GM12891 (cell line): ENCODE measurements around the gene FGD2.
A peak's percentile ranks its signal among the peaks of the same experiment; 100 is the strongest.

Source experiments
- DNase-seq: peaks from one replicate; pipeline ENCODE4 v3.0.0; 2011; ENCODE audit warnings: low spot score; ENCODE audit not compliant: insufficient read length
- FAIRE-seq: peaks from 2 replicates; lab custom pipeline; 2011; peaks lifted over from hg19 to GRCh38; lab: Jason Lieb, UNC
- PAX5 ChIP-seq: IDR thresholded peaks from 2 replicates; pipeline ENCODE4 v1.6.1; 2011; ENCODE audit warnings: low read length, moderate library complexity, mild to moderate bottlenecking; ENCODE audit not compliant: insufficient read depth, severe bottlenecking
- POLR2A ChIP-seq: IDR thresholded peaks from 2 replicates; pipeline ENCODE4 v1.6.1; 2011; ENCODE audit warnings: low read depth, low read length, control low read depth
- POLR2AphosphoS5 ChIP-seq: IDR thresholded peaks from 2 replicates; pipeline ENCODE4 v1.6.1; 2011; ENCODE audit warnings: low read depth, low read length, control low read depth
- POU2F2 ChIP-seq: IDR thresholded peaks from 2 replicates; pipeline ENCODE4 v1.6.1; 2011; ENCODE audit warnings: low read depth, mild to moderate bottlenecking, control low read depth, low read length, moderate library complexity
- SPI1 ChIP-seq: IDR thresholded peaks from 2 replicates; pipeline ENCODE4 v1.6.1; 2011; ENCODE audit warnings: low read depth, low read length, control low read depth
- TAF1 ChIP-seq: IDR thresholded peaks from 2 replicates; pipeline ENCODE4 v1.6.1; 2011; ENCODE audit warnings: low read depth, low read length, control low read depth

The FGD2 gene

DNA sequence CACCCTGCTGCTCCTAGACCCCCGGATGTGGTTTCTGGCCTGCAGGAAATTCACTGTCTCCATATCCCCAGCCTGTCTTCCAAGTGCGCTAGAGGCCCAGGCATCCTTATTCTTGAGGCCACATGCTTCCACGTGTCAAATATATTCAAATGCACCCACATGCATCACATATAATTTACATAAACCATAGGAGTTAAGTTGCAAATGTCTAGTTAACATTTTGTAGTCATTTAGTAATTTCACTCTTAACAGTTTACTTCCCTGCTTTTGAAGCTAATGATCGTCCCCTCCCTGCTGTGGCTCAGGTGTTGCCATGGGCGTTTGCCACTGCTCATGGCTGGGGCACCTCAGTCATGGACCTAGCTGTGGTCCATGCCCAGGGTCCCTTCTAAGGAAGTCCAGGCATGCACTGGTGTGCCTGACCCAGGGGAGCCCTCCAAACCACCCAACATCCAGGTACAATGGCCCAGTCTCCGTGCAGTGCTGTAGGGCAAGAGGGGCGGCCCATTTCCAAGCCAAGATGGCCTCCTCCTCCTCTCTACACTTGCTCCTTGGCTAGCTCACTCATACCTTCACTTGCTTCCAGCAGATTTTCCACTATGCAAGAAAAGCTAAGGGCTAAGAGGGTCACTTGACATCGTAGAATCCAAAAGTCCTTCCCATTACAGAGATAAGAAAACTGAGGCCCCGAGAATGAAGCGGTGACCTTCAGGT lies 42.4 kb downstream of the FGD2 start:
- no peak for FAIRE-seq
- no peak for DNase-seq
- TF ChIP-seq PAX5 (no peak), POLR2A (no peak), POU2F2 (no peak), TAF1 (no peak), POLR2AphosphoS5 (no peak)

DNA sequence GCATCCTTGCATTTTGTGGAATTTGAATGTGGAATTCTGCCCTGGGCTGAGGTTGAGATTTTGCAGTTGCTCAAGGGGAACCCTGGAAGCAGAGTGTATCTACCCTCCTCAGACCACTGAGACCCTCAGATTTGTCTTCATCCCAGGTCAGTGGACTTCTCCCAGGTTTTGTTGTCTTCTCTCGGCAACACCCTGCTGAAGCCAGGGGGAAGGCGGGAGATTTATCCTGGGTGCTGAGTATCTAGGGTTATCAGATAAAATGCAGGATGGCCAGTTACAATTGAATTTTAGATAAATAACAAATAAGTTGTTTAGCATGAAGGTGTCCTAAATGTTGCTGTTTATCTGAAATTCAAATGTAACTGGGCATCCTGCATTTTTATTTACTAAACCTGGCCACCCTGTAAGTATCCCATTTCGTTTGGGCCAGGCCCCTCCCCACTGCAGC lies 43.0 kb downstream of the FGD2 start:
- FAIRE-seq (no peak), DNase-seq (no peak)
- TF ChIP-seq SPI1 (no peak), TAF1 (no peak)

- no peak for DNase-seq
- TF ChIP-seq SPI1 (no peak), POLR2A (no peak), POLR2AphosphoS5 (no peak), PAX5 (no peak), POU2F2 (no peak), TAF1 (0 out of 2 replicates have a peak, but pooled peaks have one; percentile 22)
- FAIRE-seq: peak; percentile 80
Measured at GRCh38 chr6:37048851-37049757, 43.6 kb downstream of the FGD2 start.

- DNase-seq: no peak
- TF ChIP-seq POLR2AphosphoS5 (no peak), POLR2A (no peak), POU2F2 (no peak), TAF1 (no peak), SPI1 (no peak)
- no peak for FAIRE-seq
Measured at GRCh38 chr6:37049758-37050044, 44.2 kb downstream of the FGD2 start.

DNA sequence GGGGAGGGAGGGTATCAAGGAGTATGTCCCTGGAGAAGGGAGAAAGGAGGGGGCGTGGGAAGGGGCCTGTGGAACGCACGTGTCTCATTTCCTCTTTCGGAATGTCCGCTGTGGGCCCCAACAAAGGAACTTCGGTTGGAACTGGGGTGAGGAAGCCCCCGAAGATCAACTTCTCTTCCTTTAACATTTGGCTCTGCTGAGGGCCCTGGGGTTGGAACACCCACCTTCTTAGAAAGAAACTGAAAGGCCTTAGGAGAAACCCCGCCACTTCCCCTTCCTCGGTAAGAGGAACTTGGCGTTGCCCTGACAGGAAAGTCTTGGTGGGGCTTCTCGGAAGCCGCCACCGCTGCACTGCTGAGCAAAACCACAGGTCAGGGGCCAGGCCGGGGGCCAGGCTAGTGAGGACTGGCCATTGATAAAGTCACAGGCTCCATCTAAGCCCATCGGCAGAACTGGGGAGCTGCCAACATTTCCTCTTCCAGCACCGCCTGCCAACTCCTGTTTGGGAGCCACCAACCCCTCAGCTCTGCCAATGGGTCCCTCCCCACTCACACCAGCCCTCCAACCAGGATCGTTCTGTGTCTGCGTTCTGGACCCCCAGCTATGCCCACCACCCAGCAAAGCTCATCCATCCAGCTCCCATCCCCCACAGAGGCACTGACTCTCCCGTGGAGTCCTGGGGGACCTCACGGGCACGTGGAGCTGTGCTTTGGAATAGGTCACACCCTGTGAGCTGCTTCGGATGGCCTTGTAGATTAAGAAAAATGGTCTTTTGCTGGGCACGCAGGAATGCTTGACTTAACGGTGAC lies 44.8 kb downstream of the FGD2 start:
- FAIRE-seq (no peak), DNase-seq (peak; percentile 71)
- no peak for TF ChIP-seq POLR2AphosphoS5
- TF ChIP-seq SPI1: peak; percentile 89
- peak; percentile 26; the same call in 1 of the 2 replicates for TF ChIP-seq POU2F2
- no peak for TF ChIP-seq PAX5
- TF ChIP-seq TAF1: no peak
- no peak for TF ChIP-seq POLR2A

DNA sequence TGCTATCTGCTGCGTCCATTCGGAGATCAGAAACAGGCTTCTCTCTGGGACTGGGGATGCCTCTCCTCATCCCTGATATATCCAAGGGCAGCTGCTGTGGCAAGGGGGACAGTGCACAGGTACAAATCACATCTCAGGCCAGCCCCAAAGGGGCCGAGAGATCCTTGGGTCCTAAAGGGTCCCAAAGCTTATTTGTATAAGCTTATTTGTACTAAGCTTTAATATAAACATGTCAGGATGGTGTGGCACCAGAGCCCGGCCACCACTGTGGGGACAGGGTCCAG lies 45.3 kb downstream of the FGD2 start:
- FAIRE-seq (no peak), DNase-seq (no peak)
- TF ChIP-seq SPI1 (no peak), POLR2A (no peak), POLR2AphosphoS5 (no peak), TAF1 (no peak), POU2F2 (no peak)

- DNase-seq (peak; percentile 80), FAIRE-seq (peak; percentile 86)
- TF ChIP-seq POLR2AphosphoS5 (no peak), TAF1 (no peak), POU2F2 (peak; percentile 54; the same call in 1 of the 2 replicates), POLR2A (no peak)
Measured at GRCh38 chr6:37051138-37052026, 45.9 kb downstream of the FGD2 start.

GRCh38 chr6:37052027-37052628 lies 46.7 kb downstream of the FGD2 start:
- no peak for DNase-seq
- TF ChIP-seq SPI1 (no peak), TAF1 (no peak), POLR2A (no peak), POU2F2 (no peak), PAX5 (no peak), POLR2AphosphoS5 (no peak)
- no peak for FAIRE-seq
